Endothelial cell of umbilical vein (primary cell): Measurements from ENCODE around the gene SCN5A. TPM values are rescaled to one million over a fixed set of nuclear protein-coding genes. Genes with fewer than 3 reads are reported as not detected.

Experiments used
- BruUV-seq: library from RNA; stranded (reverse); fragments of 400-500 nt; replicated peaks from 2 replicates; lab custom pipeline; 2021; lab: Mats Ljungman, UMichigan
- CTCF ChIA-PET: fragments of 300-600, 350-600 bp; sonication (Branson Sonifier 250); formaldehyde crosslinking; loops from one replicate; lab custom pipeline; 2021; ENCODE audit warnings: antibody characterized with exemption, inconsistent platforms; lab: Charles Lee
- POLR2A ChIA-PET: fragments of 300-600, 350-600 bp; sonication (Branson Sonifier 250); formaldehyde crosslinking; loops from one replicate; lab custom pipeline; 2021; ENCODE audit warnings: antibody characterized with exemption, inconsistent platforms; lab: Charles Lee
- DNase-seq: peaks from one replicate; pipeline ENCODE4 v3.0.0-alpha.2; 2011; ENCODE audit warnings: low read depth, low spot score
- FAIRE-seq: peaks from 2 replicates; lab custom pipeline; 2011; peaks lifted over from hg19 to GRCh38; lab: Jason Lieb, UNC
- H2AFZ ChIP-seq: 2 replicates; pipeline ENCODE4 v1.6.0; 2012; ENCODE audit warnings: low read depth, low read length, control low read depth, inconsistent platforms
- H3K27ac ChIP-seq: 2 replicates; pipeline ENCODE4 v1.5.1; 2011; ENCODE audit warnings: low read depth, mild to moderate bottlenecking, control low read depth, low read length, moderate library complexity; ENCODE audit not compliant: insufficient read depth
- H3K27me3 ChIP-seq, 2 experiments: 2 replicates each; pipeline versions ENCODE4 v1.6.0 to v1.6.1; 2011; ENCODE audit warnings: low read length in 2 of 2, mixed read lengths in 1 of 2; ENCODE audit not compliant: control insufficient read depth in 2 of 2, insufficient read depth in 2 of 2
- H3K36me3 ChIP-seq, 2 experiments: 2 replicates in 1 of 2; 3 replicates in 1 of 2; pipeline ENCODE4 v1.5.1; 2011; ENCODE audit warnings: low read length in 2 of 2, mild to moderate bottlenecking in 1 of 2, moderate library complexity in 1 of 2; ENCODE audit not compliant: control insufficient read depth in 2 of 2, insufficient read depth in 2 of 2; ENCODE audit errors: extremely low read depth in 1 of 2
- H3K4me1 ChIP-seq: 3 replicates; pipeline ENCODE4 v1.5.1; 2011; ENCODE audit warnings: mild to moderate bottlenecking, low read length; ENCODE audit not compliant: control insufficient read depth, insufficient read depth; ENCODE audit errors: extremely low read depth
- H3K4me2 ChIP-seq: 2 replicates; pipeline ENCODE4 v1.6.1; 2011; ENCODE audit warnings: low read length, control low read depth, mixed read lengths; ENCODE audit not compliant: insufficient read depth
- H3K4me3 ChIP-seq, 3 experiments: fragments of 200-600 bp in 1 of 3; sonication (generic), shearing (Covaris generic) in 1 of 3; replicated peaks in 1 of 3; 2 replicates each; pipeline ENCODE4 v1.5.1; 2011 to 2016; ENCODE audit warnings: control low read depth in 3 of 3, low read length in 3 of 3, mild to moderate bottlenecking in 2 of 3, inconsistent platforms in 1 of 3, low read depth in 1 of 3, moderate library complexity in 1 of 3; ENCODE audit not compliant: insufficient read depth in 1 of 3
- H3K79me2 ChIP-seq: 2 replicates; pipeline ENCODE4 v1.6.0; 2012; ENCODE audit warnings: low read length, inconsistent platforms; ENCODE audit not compliant: control insufficient read depth, insufficient read depth
- H3K9ac ChIP-seq: replicated peaks from 2 replicates; pipeline ENCODE3; 2011; ENCODE audit warnings: low read length, control low read depth; ENCODE audit not compliant: insufficient read depth; ENCODE audit errors: extremely low read depth
- H3K9me1 ChIP-seq: replicated peaks from 3 replicates; pipeline ENCODE4 v1.6.0; 2011; ENCODE audit warnings: mild to moderate bottlenecking, low read length; ENCODE audit not compliant: control insufficient read depth, insufficient read depth; ENCODE audit errors: extremely low read depth
- H3K9me3 ChIP-seq: replicated peaks from 2 replicates; pipeline ENCODE4 v1.5.1; 2012; ENCODE audit warnings: low read length, inconsistent platforms; ENCODE audit not compliant: control insufficient read depth, insufficient read depth
- H4K20me1 ChIP-seq: replicated peaks from 2 replicates; pipeline ENCODE3; 2011; ENCODE audit warnings: mild to moderate bottlenecking, low read length; ENCODE audit not compliant: control insufficient read depth, insufficient read depth; ENCODE audit errors: extremely low read depth
- CTCF ChIP-seq, 2 donors: IDR thresholded peaks; 1 replicate in 1 of 2; 2 replicates in 1 of 2; pipeline ENCODE4 v1.5.1; 2011; ENCODE audit warnings: low read length in 2 of 2, mild to moderate bottlenecking in 2 of 2, moderate library complexity in 2 of 2, control low read depth in 1 of 2, inconsistent platforms in 1 of 2, low read depth in 1 of 2; ENCODE audit not compliant: insufficient read depth in 1 of 2; ENCODE audit errors: extremely low read depth in 1 of 2
- EZH2 ChIP-seq: IDR thresholded peaks from 2 replicates; pipeline ENCODE4 v1.6.1; 2012; ENCODE audit warnings: borderline replicate concordance, low read depth, mild to moderate bottlenecking, moderate library complexity, low read length, inconsistent platforms; ENCODE audit not compliant: severe bottlenecking
- FOS ChIP-seq: IDR thresholded peaks from 2 replicates; pipeline ENCODE4 v1.6.1; 2011; ENCODE audit warnings: mild to moderate bottlenecking, low read length, moderate library complexity, borderline replicate concordance; ENCODE audit not compliant: insufficient read depth
- GATA2 ChIP-seq: IDR thresholded peaks from 2 replicates; pipeline ENCODE4 v1.7.0; 2011; ENCODE audit warnings: low read depth, mild to moderate bottlenecking, moderate library complexity, mixed read lengths, low read length; ENCODE audit not compliant: insufficient read length, insufficient read depth
- JUN ChIP-seq: IDR thresholded peaks from 2 replicates; pipeline ENCODE4 v1.6.1; 2011; ENCODE audit warnings: borderline replicate concordance, low read depth; ENCODE audit not compliant: insufficient read length, insufficient read depth
- MYC ChIP-seq: IDR thresholded peaks from one replicate; pipeline ENCODE4 v1.6.1; 2011; ENCODE audit warnings: mild to moderate bottlenecking, low read depth, low read length
- POLR2A ChIP-seq: IDR thresholded peaks from 2 replicates; pipeline ENCODE4 v1.6.1; 2012; ENCODE audit warnings: low read depth, mild to moderate bottlenecking, control low read depth, low read length
- POLR2AphosphoS5 ChIP-seq: IDR thresholded peaks from 2 replicates; pipeline ENCODE4 v1.6.1; 2012; ENCODE audit warnings: low read depth, mild to moderate bottlenecking, control low read depth, low read length, moderate library complexity; ENCODE audit not compliant: insufficient read depth
- dilution Hi-C: fragments of 300-500 bp; cut with MboI; formaldehyde crosslinking; loops from one replicate; pipeline ENCODE4 v1.15.0; 2019; ENCODE audit warnings: low sequenced_read_pairs; ENCODE audit not compliant: extremely low pct_ligation_motif_present
- intact Hi-C: fragments of 100-400 bp; cut with micrococcal nuclease; formaldehyde crosslinking; loops from one replicate; pipeline ENCODE4 v1.10.0; 2022
- polyA plus RNA-seq, 4 experiments: library from polyadenylated mRNA; depleted of rRNA in 3 of 4; stranded (reverse) in 3 of 4; unstranded in 1 of 4; fragments of >200 nt; gene quantifications; 2 replicates each; pipeline versions ENCODE4 v1.2.1 to v1.2.3, GENCODE V29; 2011 to 2012; ENCODE audit warnings: missing spikeins in 1 of 4
- total RNA-seq: library from RNA; stranded (reverse); gene quantifications from 2 replicates; pipeline ENCODE4 v1.2.3, GENCODE V29; 2021
- TF ChIP-seq, protein P1 (sequence below): IDR thresholded peaks from 2 replicates; pipeline ENCODE4 v1.6.1; 2011; ENCODE audit not compliant: insufficient read depth, insufficient read length

SCN5A gene
- total and polyA plus RNA-seq, 2 donors (not counting 3 experiments of a cell fraction or from before 2014, with no cell fraction given) = 2.7 to 20.0 TPM

GRCh38 chr3:38563070-38563885, 86.2 kb downstream of the SCN5A start:
- H3K36me3 ChIP-seq = no peaks in the 10 kb centered on the region
- no peak overlapping the region for H3K4me3 ChIP-seq
- intact Hi-C loops (no loop called here), dilution Hi-C loops (no loop called here)
- H3K9me1 ChIP-seq = no peaks in the 10 kb centered on the region
- no peak overlapping the region for H3K4me2 ChIP-seq
- BruUV-seq = no TSS peak
- no peaks in the 10 kb centered on the region for H3K4me1 ChIP-seq
- ChIA-PET POLR2A (no interaction called here), CTCF (no interaction called here)
- no peak for DNase-seq
- FAIRE-seq = no peak
- no peaks in the 10 kb centered on the region for H3K9me3 ChIP-seq
- no peak overlapping the region for H3K27ac ChIP-seq
- H3K27me3 ChIP-seq = no peaks in the 10 kb centered on the region
- no peak overlapping the region for H2AFZ ChIP-seq
- H3K79me2 ChIP-seq = no peaks in the 10 kb centered on the region
- TF ChIP-seq POLR2A (no peak), FOS (no peak), EZH2 (no peak), JUN (no peak), MYC (no peak), GATA2 (no peak), CTCF (IDR thresholded peaks at IDR 0.05; ENCODE audit: extremely low read depth in 1 of 2, insufficient read depth in 1 of 2, low read depth in 1 of 2, low read length in 2 of 2) (no peak), POLR2AphosphoS5 (no peak)
- TF ChIP-seq, protein P1, sequence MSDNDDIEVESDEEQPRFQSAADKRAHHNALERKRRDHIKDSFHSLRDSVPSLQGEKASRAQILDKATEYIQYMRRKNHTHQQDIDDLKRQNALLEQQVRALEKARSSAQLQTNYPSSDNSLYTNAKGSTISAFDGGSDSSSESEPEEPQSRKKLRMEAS = no peak
- H4K20me1 ChIP-seq = no peaks in the 10 kb centered on the region
- H3K9ac ChIP-seq = no peak overlapping the region
